Osteoblast (primary cell): ENCODE data around the gene GSTA1. TPM values are rescaled to one million over a fixed set of nuclear protein-coding genes. Genes with fewer than 3 reads are reported as not detected.

ENCODE experiments used
- DNase-seq: peaks from one replicate; pipeline ENCODE4 v3.0.0; 2011; ENCODE audit warnings: low spot score, mixed read lengths; ENCODE audit not compliant: insufficient read length; ENCODE audit errors: missing footprints
- H2AFZ ChIP-seq: 2 replicates; pipeline ENCODE4 v1.6.0; 2011; ENCODE audit warnings: mild to moderate bottlenecking, low read length
- H3K27ac ChIP-seq: 2 replicates; pipeline ENCODE4 v1.5.1; 2011; ENCODE audit warnings: mild to moderate bottlenecking, low read depth, low read length, moderate library complexity
- H3K27me3 ChIP-seq: 2 replicates; pipeline ENCODE4 v1.6.0; 2012; ENCODE audit warnings: mild to moderate bottlenecking, control low read depth, inconsistent platforms, low read length, moderate library complexity; ENCODE audit not compliant: insufficient read depth
- H3K36me3 ChIP-seq: 2 replicates; pipeline ENCODE4 v1.5.1; 2011; ENCODE audit warnings: mild to moderate bottlenecking, low read length, control low read depth, moderate library complexity; ENCODE audit not compliant: insufficient read depth
- H3K4me1 ChIP-seq: 2 replicates; pipeline ENCODE4 v1.5.1; 2011; ENCODE audit warnings: mild to moderate bottlenecking, low read length, control low read depth, moderate library complexity; ENCODE audit not compliant: insufficient read depth
- H3K4me2 ChIP-seq: 2 replicates; pipeline ENCODE4 v1.6.0; 2011; ENCODE audit warnings: mild to moderate bottlenecking, low read length; ENCODE audit not compliant: insufficient read depth
- H3K4me3 ChIP-seq: fragments of 200-600 bp; sonication (generic); 3 replicates; pipeline ENCODE4 v1.5.1; 2012; ENCODE audit warnings: mild to moderate bottlenecking, low read length, inconsistent platforms; ENCODE audit not compliant: insufficient read depth
- H3K79me2 ChIP-seq: 2 replicates; pipeline ENCODE4 v1.6.0; 2012; ENCODE audit warnings: mild to moderate bottlenecking, low read length, control low read depth, inconsistent platforms; ENCODE audit not compliant: insufficient read depth
- H3K9me3 ChIP-seq: 2 replicates; pipeline ENCODE4 v1.5.1; 2011; ENCODE audit warnings: low read depth, low read length, control low read depth
- H4K20me1 ChIP-seq: 2 replicates; pipeline ENCODE4 v1.6.0; 2012; ENCODE audit warnings: mild to moderate bottlenecking, low read length, control low read depth; ENCODE audit not compliant: insufficient read depth
- total RNA-seq: library from RNA; depleted of rRNA; stranded (reverse); fragments of >200 nt; gene quantifications from 2 replicates; pipeline ENCODE4 v1.2.3, GENCODE V29; 2012
- TF ChIP-seq, protein P1 (sequence below): IDR thresholded peaks from 2 replicates; pipeline ENCODE4 v1.5.1; 2011; ENCODE audit warnings: mild to moderate bottlenecking, low read depth, low read length, moderate library complexity; ENCODE audit errors: extremely low read depth

GSTA1 gene
- total RNA-seq, 1 donor: not detected

- Histone ChIP-seq H3K4me1 (peaks cover 19% of the 10 kb centered on the region), H3K9me3 (no peaks in the 10 kb centered on the region), H3K27ac (no peak overlapping the region), H3K4me3 (no peak overlapping the region), H4K20me1 (no peaks in the 10 kb centered on the region), H3K79me2 (no peaks in the 10 kb centered on the region), H2AFZ (no peak overlapping the region), H3K36me3 (no peaks in the 10 kb centered on the region), H3K27me3 (peaks cover 12% of the 10 kb centered on the region), H3K4me2 (no peak overlapping the region)
- TF ChIP-seq, protein P1, sequence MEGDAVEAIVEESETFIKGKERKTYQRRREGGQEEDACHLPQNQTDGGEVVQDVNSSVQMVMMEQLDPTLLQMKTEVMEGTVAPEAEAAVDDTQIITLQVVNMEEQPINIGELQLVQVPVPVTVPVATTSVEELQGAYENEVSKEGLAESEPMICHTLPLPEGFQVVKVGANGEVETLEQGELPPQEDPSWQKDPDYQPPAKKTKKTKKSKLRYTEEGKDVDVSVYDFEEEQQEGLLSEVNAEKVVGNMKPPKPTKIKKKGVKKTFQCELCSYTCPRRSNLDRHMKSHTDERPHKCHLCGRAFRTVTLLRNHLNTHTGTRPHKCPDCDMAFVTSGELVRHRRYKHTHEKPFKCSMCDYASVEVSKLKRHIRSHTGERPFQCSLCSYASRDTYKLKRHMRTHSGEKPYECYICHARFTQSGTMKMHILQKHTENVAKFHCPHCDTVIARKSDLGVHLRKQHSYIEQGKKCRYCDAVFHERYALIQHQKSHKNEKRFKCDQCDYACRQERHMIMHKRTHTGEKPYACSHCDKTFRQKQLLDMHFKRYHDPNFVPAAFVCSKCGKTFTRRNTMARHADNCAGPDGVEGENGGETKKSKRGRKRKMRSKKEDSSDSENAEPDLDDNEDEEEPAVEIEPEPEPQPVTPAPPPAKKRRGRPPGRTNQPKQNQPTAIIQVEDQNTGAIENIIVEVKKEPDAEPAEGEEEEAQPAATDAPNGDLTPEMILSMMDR: no peak
- no peak for DNase-seq
Observed at GRCh38 chr6:52746213-52746612, 57.4 kb downstream of the GSTA1 start.

GRCh38 chr6:52745764-52746201 lies 57.8 kb downstream of the GSTA1 start:
- DNase-seq: no peak
- Histone ChIP-seq H3K4me3 (no peak overlapping the region), H3K4me2 (no peak overlapping the region), H3K27me3 (peaks cover 16% of the 10 kb centered on the region), H3K36me3 (no peaks in the 10 kb centered on the region), H3K4me1 (peaks cover 19% of the 10 kb centered on the region), H3K9me3 (peaks cover under 1% of the 10 kb centered on the region), H3K27ac (no peak overlapping the region), H2AFZ (no peak overlapping the region), H3K79me2 (no peaks in the 10 kb centered on the region), H4K20me1 (no peaks in the 10 kb centered on the region)
- TF ChIP-seq, protein P1: no peak

DNA sequence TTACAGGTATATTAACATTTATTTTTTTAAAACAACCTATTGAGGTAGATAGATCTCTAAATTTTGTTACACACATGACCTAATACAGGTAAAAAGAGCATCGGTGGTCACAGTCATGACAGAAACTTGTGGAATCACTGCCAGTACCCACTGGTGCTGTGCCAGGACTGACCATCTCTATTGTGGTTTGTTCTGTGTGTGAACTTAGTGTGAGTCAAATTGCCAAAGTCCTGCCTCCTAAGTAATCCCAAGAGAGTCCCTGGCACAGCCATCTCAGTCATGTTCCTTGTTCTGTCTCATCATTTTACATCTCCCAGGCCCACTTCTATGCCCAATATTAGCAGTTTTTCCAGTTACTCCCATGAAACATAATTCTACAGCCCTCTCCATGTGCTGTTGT lies 61.7 kb downstream of the GSTA1 start:
- peaks cover 7% of the 10 kb centered on the region for H3K4me1 ChIP-seq
- peaks cover 5% of the 10 kb centered on the region for H3K9me3 ChIP-seq
- no peak overlapping the region for H3K4me2 ChIP-seq
- DNase-seq: no peak
- no peak overlapping the region for H2AFZ ChIP-seq
- no peaks in the 10 kb centered on the region for H4K20me1 ChIP-seq
- H3K4me3 ChIP-seq: no peak overlapping the region
- TF ChIP-seq, protein P1: no peak
- H3K36me3 ChIP-seq: no peaks in the 10 kb centered on the region
- H3K79me2 ChIP-seq: no peaks in the 10 kb centered on the region
- peaks cover 34% of the 10 kb centered on the region for H3K27me3 ChIP-seq
- H3K27ac ChIP-seq: no peak overlapping the region

Other genes with a start within 250 kb of the GSTA1 start
- 129 and 155 TPM in 2 replicates for gene TRAM2, start 226.8 kb downstream of the GSTA1 start, total RNA-seq
- gene TMEM14A, start 132.7 kb downstream of the GSTA1 start, total RNA-seq: 15.6 and 19.9 TPM in 2 replicates
- gene GSTA2, start 40.3 kb downstream of the GSTA1 start, total RNA-seq: not detected in 2 replicates
- not detected in 2 replicates for gene GSTA5, start 37.0 kb upstream of the GSTA1 start, total RNA-seq
- not detected in 2 replicates for gene GSTA3, start 105.9 kb upstream of the GSTA1 start, total RNA-seq
- gene GSTA4, start 191.5 kb upstream of the GSTA1 start, total RNA-seq: 33.3 and 36.2 TPM in 2 replicates